A204.1 (cell line): ENCODE measurements around the gene SLC25A19.
"Not testable (repeated sequence)": the region's sequence is repeated elsewhere in the genome, so short reads cannot be mapped to it uniquely, and the experiment has no call there.

Experiments used
- FAIRE-seq: peaks from 2 replicates; lab custom pipeline; 2012; peaks lifted over from hg19 to GRCh38; lab: Jason Lieb, UNC

SLC25A19 gene

GRCh38 chr17:75267411-75268232 lies 21.6 kb downstream of the SLC25A19 start:
- no peak for FAIRE-seq

- no peak for FAIRE-seq
These were observed 22.2 kb downstream of the SLC25A19 start for GRCh38 chr17:75267153-75267410.

GRCh38 chr17:75266316-75267152 lies 22.7 kb downstream of the SLC25A19 start:
- FAIRE-seq: no peak

- FAIRE-seq: no peak
These were observed 23.5 kb downstream of the SLC25A19 start for GRCh38 chr17:75265614-75266315.

GRCh38 chr17:75263055-75263454 lies 26.2 kb downstream of the SLC25A19 start:
- no peak for FAIRE-seq

GRCh38 chr17:75262112-75262606 lies 27.1 kb downstream of the SLC25A19 start:
- FAIRE-seq: no peak

- FAIRE-seq: no peak
These were observed 27.7 kb downstream of the SLC25A19 start, which contains the start of the genes GGA3 and MRPS7 for GRCh38 chr17:75261336-75262111. Gene GGA3, minus strand, starts transcription at chr17:75261606. Its CDS starts 19 bp downstream, at chr17:75261587. Gene MRPS7, plus strand, starts transcription at chr17:75261879. Its CDS starts 22 bp downstream, at chr17:75261901.

- no peak for FAIRE-seq
These were observed 28.4 kb downstream of the SLC25A19 start for GRCh38 chr17:75260641-75261335.

GRCh38 chr17:75257228-75257627 lies 32.0 kb downstream of the SLC25A19 start:
- FAIRE-seq: not testable (repeated sequence)

- FAIRE-seq: not testable (repeated sequence)
These were observed 33.1 kb downstream of the SLC25A19 start for GRCh38 chr17:75255954-75256698.

- FAIRE-seq: no peak
These were observed 37.0 kb downstream of the SLC25A19 start for GRCh38 chr17:75252039-75252816.

GRCh38 chr17:75250009-75250471 lies 39.2 kb downstream of the SLC25A19 start:
- peak; percentile 19 for FAIRE-seq

- FAIRE-seq: no peak
These were observed 39.7 kb downstream of the SLC25A19 start for GRCh38 chr17:75249564-75249963.

GRCh38 chr17:75246404-75246803 lies 42.8 kb downstream of the SLC25A19 start:
- FAIRE-seq: no peak

GRCh38 chr17:75245011-75245410 lies 44.2 kb downstream of the SLC25A19 start:
- no peak for FAIRE-seq

GRCh38 chr17:75244133-75244866 lies 44.9 kb downstream of the SLC25A19 start:
- no peak for FAIRE-seq

GRCh38 chr17:75242461-75243042 lies 46.7 kb downstream of the SLC25A19 start:
- FAIRE-seq: no peak

GRCh38 chr17:75241996-75242460 lies 47.2 kb downstream of the SLC25A19 start:
- no peak for FAIRE-seq
